Mesodermal cell (in vitro differentiated cells): ENCODE data around the gene PLN.

Source experiments
- H3K27ac ChIP-seq: 2 replicates; pipeline ENCODE4 v1.7.0; 2013; ENCODE audit warnings: mild to moderate bottlenecking, low read depth, low read length, moderate library complexity; ENCODE audit not compliant: severe bottlenecking
- H3K36me3 ChIP-seq: 2 replicates; pipeline ENCODE4 v1.7.1; 2013; ENCODE audit warnings: mild to moderate bottlenecking, low read length, moderate library complexity; ENCODE audit not compliant: control insufficient read depth, insufficient read depth
- H3K4me1 ChIP-seq: one replicate; pipeline ENCODE4 v1.7.1; 2013; ENCODE audit warnings: mild to moderate bottlenecking, low read length; ENCODE audit not compliant: insufficient read depth, control insufficient read depth, poor library complexity, severe bottlenecking
- H3K4me3 ChIP-seq: 2 replicates; pipeline ENCODE4 v1.7.0; 2013; ENCODE audit warnings: low read length, control low read depth, mild to moderate bottlenecking; ENCODE audit not compliant: insufficient read depth, poor library complexity, severe bottlenecking; ENCODE audit errors: extremely low read depth
- H3K9me3 ChIP-seq: 2 replicates; pipeline ENCODE4 v1.7.1; 2013; ENCODE audit warnings: mild to moderate bottlenecking, low read length, moderate library complexity; ENCODE audit not compliant: control insufficient read depth
- WGBS, 2 experiments: methylation state at CpG; one replicate each; pipeline ENCODE4 v1.1.5; 2013; ENCODE audit warnings: missing lambda C conversion rate in 2 of 2; ENCODE audit not compliant: insufficient coverage in 2 of 2; 5-methylcytosine and 5-hydroxymethylcytosine counted together

The PLN gene

DNA sequence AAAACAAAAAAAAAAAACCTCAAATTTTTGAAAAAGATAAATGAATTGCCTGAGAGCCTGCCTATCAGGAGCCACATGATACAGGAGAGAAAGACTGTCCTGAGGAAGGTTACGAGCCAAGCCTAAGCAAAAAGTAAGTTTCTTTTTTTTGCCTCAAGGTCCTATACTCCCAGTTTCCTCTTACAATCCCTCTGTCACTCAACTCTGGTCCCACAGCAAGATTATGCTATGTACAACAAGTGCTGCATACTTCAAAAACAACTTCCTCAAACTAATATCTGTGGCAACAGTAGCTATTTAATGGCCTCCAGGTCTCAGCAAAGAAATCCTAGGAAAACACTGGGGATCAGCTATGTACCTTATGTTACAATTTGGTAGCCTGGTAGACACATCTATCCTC is 46.8 kb downstream of the PLN start:
- H3K36me3 ChIP-seq: no peaks in the 10 kb centered on the region
- H3K9me3 ChIP-seq: no peaks in the 10 kb centered on the region
- H3K4me1 ChIP-seq: no peaks in the 10 kb centered on the region
- H3K4me3 ChIP-seq: no peak overlapping the region
- H3K27ac ChIP-seq: no peak overlapping the region
- 89% methylated on average over 1 of the region's 1 CpG; no CpG with 5 or more reads in 1 of the 2 experiments for WGBS, 2 experiments

GRCh38 chr6:118596774-118597320 is 48.8 kb downstream of the PLN start:
- WGBS, 2 experiments: 86 to 93% methylated on average over 1 to 5 of the region's 5 CpGs
- H3K9me3 ChIP-seq: no peaks in the 10 kb centered on the region
- H3K36me3 ChIP-seq: no peaks in the 10 kb centered on the region
- no peak overlapping the region for H3K4me3 ChIP-seq
- no peak overlapping the region for H3K27ac ChIP-seq
- H3K4me1 ChIP-seq: no peaks in the 10 kb centered on the region

DNA sequence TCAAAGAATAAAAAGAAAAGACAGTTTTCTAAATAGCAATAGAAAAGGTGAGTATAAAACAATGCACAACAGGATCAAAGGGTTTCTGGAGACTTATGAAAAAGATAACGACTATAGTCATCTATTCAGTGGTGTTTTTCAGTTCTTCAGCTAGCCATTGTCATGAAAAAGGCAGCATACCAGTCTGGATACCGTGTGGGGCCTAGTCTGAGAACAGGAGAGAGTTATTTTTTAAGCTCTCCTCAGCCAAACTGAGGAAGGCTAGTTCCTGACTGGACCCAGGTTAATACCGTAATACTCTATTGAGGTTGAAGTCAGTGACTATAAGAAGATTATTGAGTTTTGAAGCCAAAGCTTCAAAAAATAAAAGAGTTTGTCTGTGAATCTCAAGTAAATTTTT is 49.5 kb downstream of the PLN start:
- no peak overlapping the region for H3K27ac ChIP-seq
- 50 to 93% methylated on average over 2 to 3 of the region's 3 CpGs for WGBS, 2 experiments
- no peaks in the 10 kb centered on the region for H3K36me3 ChIP-seq
- H3K4me3 ChIP-seq: no peak overlapping the region
- no peaks in the 10 kb centered on the region for H3K4me1 ChIP-seq
- no peaks in the 10 kb centered on the region for H3K9me3 ChIP-seq

DNA sequence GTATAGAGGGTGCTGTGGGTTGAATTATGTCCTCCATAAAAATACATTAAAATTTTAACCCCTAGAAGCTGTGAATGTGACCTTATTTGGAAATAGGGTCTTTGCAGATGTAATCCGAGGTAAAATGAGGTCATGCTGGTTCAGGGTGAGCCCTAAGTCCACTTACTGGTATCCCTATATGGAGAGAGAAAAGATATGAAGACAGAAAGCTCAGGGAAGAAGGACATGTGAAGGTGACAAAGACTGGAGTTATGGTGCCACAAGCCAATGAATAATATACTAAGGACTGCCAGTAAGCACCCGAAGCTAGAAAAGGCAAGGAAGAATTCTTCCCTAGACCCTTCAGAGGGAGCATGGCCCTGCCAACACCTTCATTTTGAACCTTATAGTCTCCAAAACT is 50.2 kb downstream of the PLN start:
- no peaks in the 10 kb centered on the region for H3K4me1 ChIP-seq
- 80 to 100% methylated on average over 1 of the region's 2 CpGs for WGBS, 2 experiments

GRCh38 chr6:118602300-118602699 is 54.2 kb downstream of the PLN start:
- no peaks in the 10 kb centered on the region for H3K4me1 ChIP-seq
- WGBS, 2 experiments: 60% methylated on average over 1 of the region's 2 CpGs
- H3K4me3 ChIP-seq: no peak overlapping the region
- no peak overlapping the region for H3K27ac ChIP-seq
- H3K9me3 ChIP-seq: peaks cover 14% of the 10 kb centered on the region
- H3K36me3 ChIP-seq: peaks cover 8% of the 10 kb centered on the region

More for the DNA sequence above, 50.2 kb downstream of the PLN start:
- H3K27ac ChIP-seq: no peak overlapping the region
- H3K36me3 ChIP-seq: peaks cover 5% of the 10 kb centered on the region
- peaks cover 6% of the 10 kb centered on the region for H3K9me3 ChIP-seq
- H3K4me3 ChIP-seq: no peak overlapping the region

GRCh38 chr6:118603372-118603771 is 55.3 kb downstream of the PLN start:
- Histone ChIP-seq H3K36me3 (peaks cover 8% of the 10 kb centered on the region), H3K4me3 (no peak overlapping the region), H3K27ac (no peak overlapping the region), H3K4me1 (no peaks in the 10 kb centered on the region), H3K9me3 (peaks cover 14% of the 10 kb centered on the region)
- WGBS, 2 experiments: no CpG with 5 or more reads among the region's 2 CpGs

DNA sequence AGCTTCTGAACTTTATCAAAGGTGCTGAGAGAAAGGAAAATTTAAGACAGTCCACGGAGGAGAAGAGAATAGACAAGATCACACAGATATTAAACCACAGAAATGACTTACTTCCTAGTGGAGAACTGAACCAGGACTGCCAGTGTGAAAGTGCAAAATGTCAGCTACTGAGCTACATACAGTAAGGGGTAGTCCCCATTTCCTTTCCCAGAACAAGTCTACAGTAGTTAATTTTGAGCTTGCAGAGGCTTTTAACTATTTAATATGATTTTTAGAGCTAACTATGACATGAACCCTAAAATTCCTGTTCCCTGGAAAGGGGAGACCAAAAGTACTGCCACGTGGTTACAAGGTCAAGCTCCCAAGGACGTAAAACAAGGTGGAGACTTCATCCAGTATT is 58.2 kb downstream of the PLN start:
- no peaks in the 10 kb centered on the region for H3K4me1 ChIP-seq
- 96 to 100% methylated on average over 2 to 3 of the region's 3 CpGs for WGBS, 2 experiments
- peaks cover 14% of the 10 kb centered on the region for H3K9me3 ChIP-seq
- H3K27ac ChIP-seq: no peak overlapping the region
- peaks cover 8% of the 10 kb centered on the region for H3K36me3 ChIP-seq
- H3K4me3 ChIP-seq: no peak overlapping the region

- Histone ChIP-seq H3K4me3 (no peak overlapping the region), H3K27ac (no peak overlapping the region), H3K4me1 (no peaks in the 10 kb centered on the region), H3K9me3 (peaks cover 14% of the 10 kb centered on the region), H3K36me3 (peaks cover 8% of the 10 kb centered on the region)
- WGBS, 2 experiments: 94 to 95% methylated on average over 3 to 4 of the region's 5 CpGs
Measured at GRCh38 chr6:118606858-118607257, 58.8 kb downstream of the PLN start.
